Endodermal cell (in vitro differentiated cells): ENCODE measurements around the gene NFIA. TPM values are rescaled to one million over a fixed set of nuclear protein-coding genes. Genes with fewer than 3 reads are reported as not detected.

ENCODE experiments used
- DNase-seq: peaks from one replicate; pipeline ENCODE4 v3.0.0-alpha.2; 2017
- H3K27ac ChIP-seq: 2 replicates; pipeline ENCODE4 v1.5.1; 2013; ENCODE audit warnings: mild to moderate bottlenecking, low read depth, low read length, moderate library complexity
- H3K27me3 ChIP-seq: 2 replicates; pipeline ENCODE4 v1.6.1; 2013; ENCODE audit warnings: mild to moderate bottlenecking, low read length, moderate library complexity; ENCODE audit not compliant: insufficient read depth, control insufficient read depth, poor library complexity, severe bottlenecking
- H3K36me3 ChIP-seq: 2 replicates; pipeline ENCODE4 v1.7.0; 2013; ENCODE audit warnings: mild to moderate bottlenecking, low read length, moderate library complexity; ENCODE audit not compliant: control insufficient read depth, insufficient read depth
- H3K4me1 ChIP-seq: one replicate; pipeline ENCODE4 v1.7.0; 2013; ENCODE audit warnings: low read length; ENCODE audit not compliant: control insufficient read depth, insufficient read depth
- H3K4me3 ChIP-seq: 2 replicates; pipeline ENCODE4 v1.5.1; 2013; ENCODE audit warnings: mild to moderate bottlenecking, low read length, moderate library complexity
- H3K9ac ChIP-seq: 2 replicates; pipeline ENCODE4 v1.6.1; 2013; ENCODE audit warnings: mild to moderate bottlenecking, low read length, moderate library complexity; ENCODE audit not compliant: poor library complexity, severe bottlenecking; ENCODE audit errors: extremely low read depth
- H3K9me3 ChIP-seq: 2 replicates; pipeline ENCODE4 v1.6.1; 2013; ENCODE audit warnings: mild to moderate bottlenecking, low read length, moderate library complexity; ENCODE audit not compliant: control insufficient read depth
- H3K27ac Mint-ChIP-seq: 2 replicates; pipeline ENCODE4 v1.8.0; 2020; ENCODE audit warnings: mixed read lengths
- H3K27me3 Mint-ChIP-seq: 2 replicates; pipeline ENCODE4 v1.8.0; 2021; ENCODE audit warnings: mild to moderate bottlenecking, mixed read lengths; ENCODE audit not compliant: insufficient read depth
- H3K36me3 Mint-ChIP-seq: 2 replicates; pipeline ENCODE4 v1.8.0; 2020; ENCODE audit warnings: low read depth, mixed read lengths
- H3K4me1 Mint-ChIP-seq: 2 replicates; pipeline ENCODE4 v1.8.0; 2020; ENCODE audit warnings: mixed read lengths
- H3K4me3 Mint-ChIP-seq: 2 replicates; pipeline ENCODE4 v1.8.0; 2020; ENCODE audit warnings: mild to moderate bottlenecking, moderate library complexity, mixed read lengths
- H3K9me3 Mint-ChIP-seq: 2 replicates; pipeline ENCODE4 v1.8.0; 2020; ENCODE audit warnings: mild to moderate bottlenecking, mixed read lengths
- CTCF ChIP-seq: fragments of 200-600 bp; sonication (generic); conservative IDR thresholded peaks from 2 replicates; pipeline ENCODE4 v1.5.0; 2021; ENCODE audit warnings: antibody characterized with exemption, mild to moderate bottlenecking
- WGBS, 2 experiments: methylation state at CpG; one replicate each; pipeline versions ENCODE4 v1.1.5 to v1.1.7; 2013; ENCODE audit warnings: missing lambda C conversion rate in 2 of 2, mixed read lengths in 1 of 2; ENCODE audit not compliant: insufficient coverage in 1 of 2, insufficient read length in 1 of 2; 5-methylcytosine and 5-hydroxymethylcytosine counted together
- total RNA-seq, 2 donors: library from RNA; stranded (reverse); fragmentation: NEBNext Ultra II Directional in 1 of 2; extraction: Animal tissue kit (Norgen Biotek cat#: 25700) in 1 of 2; gene quantifications; 2 replicates in 1 of 2; 3 replicates in 1 of 2; pipeline ENCODE4 v1.2.1, GENCODE V29; 2021

NFIA gene
- total RNA-seq, 2 donors from 2014 or later: 2.3 to 3.8 TPM

GRCh38 chr1:61184040-61184713 is 101.8 kb downstream of the NFIA start:
- DNase-seq: no peak
- Histone ChIP-seq H3K4me1 (no peaks in the 10 kb centered on the region), H3K9me3 (no peaks in the 10 kb centered on the region), H3K36me3 (no peaks in the 10 kb centered on the region), H3K9ac (no peak overlapping the region), H3K4me3 (no peak overlapping the region), H3K27me3 (no peaks in the 10 kb centered on the region), H3K27ac (no peak overlapping the region)
- Mint-ChIP-seq H3K27ac (no peak overlapping the region), H3K27me3 (no peaks in the 10 kb centered on the region), H3K4me1 (peaks cover 10% of the 10 kb centered on the region), H3K36me3 (no peaks in the 10 kb centered on the region), H3K4me3 (no peak overlapping the region), H3K9me3 (no peaks in the 10 kb centered on the region)
- 92 to 94% methylated on average over 7 to 16 of the region's 17 CpGs for WGBS, 2 experiments
- no peak for TF ChIP-seq CTCF

- WGBS, 2 experiments: 79 to 83% methylated on average over 1 to 3 of the region's 3 CpGs
- Histone ChIP-seq H3K4me3 (no peak overlapping the region), H3K4me1 (no peaks in the 10 kb centered on the region), H3K27ac (no peak overlapping the region), H3K27me3 (no peaks in the 10 kb centered on the region), H3K9ac (no peak overlapping the region), H3K9me3 (no peaks in the 10 kb centered on the region), H3K36me3 (no peaks in the 10 kb centered on the region)
- H3K4me1 Mint-ChIP-seq: peaks cover 8% of the 10 kb centered on the region
- no peak overlapping the region for H3K27ac Mint-ChIP-seq
- no peaks in the 10 kb centered on the region for H3K27me3 Mint-ChIP-seq
- H3K36me3 Mint-ChIP-seq: no peaks in the 10 kb centered on the region
- no peaks in the 10 kb centered on the region for H3K9me3 Mint-ChIP-seq
- no peak for DNase-seq
- no peak overlapping the region for H3K4me3 Mint-ChIP-seq
- TF ChIP-seq CTCF: no peak
Measured at GRCh38 chr1:61184714-61185106, 102.3 kb downstream of the NFIA start.

GRCh38 chr1:61186753-61187152 is 104.4 kb downstream of the NFIA start:
- Mint-ChIP-seq H3K4me1 (peaks cover 19% of the 10 kb centered on the region), H3K27ac (no peak overlapping the region), H3K4me3 (no peak overlapping the region), H3K36me3 (no peaks in the 10 kb centered on the region), H3K27me3 (no peaks in the 10 kb centered on the region), H3K9me3 (no peaks in the 10 kb centered on the region)
- no peaks in the 10 kb centered on the region for H3K36me3 ChIP-seq
- TF ChIP-seq CTCF: no peak
- no peak overlapping the region for H3K27ac ChIP-seq
- no peaks in the 10 kb centered on the region for H3K4me1 ChIP-seq
- no peak overlapping the region for H3K4me3 ChIP-seq
- no peaks in the 10 kb centered on the region for H3K9me3 ChIP-seq
- no peaks in the 10 kb centered on the region for H3K27me3 ChIP-seq
- no peak overlapping the region for H3K9ac ChIP-seq
- no peak for DNase-seq
- 84 to 92% methylated on average over 1 of the region's 1 CpG for WGBS, 2 experiments
